GM18951 (cell line): ENCODE measurements around the gene MYOZ2.

Experiments
- POLR2A ChIP-seq: IDR thresholded peaks from 4 replicates; pipeline ENCODE4 v1.6.1; 2011; ENCODE audit warnings: mild to moderate bottlenecking; ENCODE audit not compliant: insufficient read length, insufficient read depth; ENCODE audit errors: extremely low read depth
- in situ Hi-C: fragments of 300-500 bp; cut with MboI; formaldehyde crosslinking; loops from one replicate; pipeline ENCODE4 v1.12.0; 2022; ENCODE audit warnings: low sequenced_read_pairs, mixed read lengths, inconsistent platforms; ENCODE audit not compliant: unreplicated experiment

The MYOZ2 gene

GRCh38 chr4:119110121-119110520, 25.5 kb upstream of the MYOZ2 start:
- in situ Hi-C loops = no loop called here
- no peak for TF ChIP-seq POLR2A

- no peak for TF ChIP-seq POLR2A
- in situ Hi-C loops = no loop called here
Measured at GRCh38 chr4:119111296-119111695, 24.3 kb upstream of the MYOZ2 start.

- no peak for TF ChIP-seq POLR2A
- in situ Hi-C loops = no loop called here
Measured at GRCh38 chr4:119113033-119113655, 22.5 kb upstream of the MYOZ2 start.

- no peak for TF ChIP-seq POLR2A
- in situ Hi-C loops = no loop called here
Measured at GRCh38 chr4:119116021-119116420, 19.6 kb upstream of the MYOZ2 start.

- in situ Hi-C loops = no loop called here
- no peak for TF ChIP-seq POLR2A
Measured at GRCh38 chr4:119116925-119117900, 18.4 kb upstream of the MYOZ2 start.

- TF ChIP-seq POLR2A = no peak
- in situ Hi-C loops = no loop called here
Measured at GRCh38 chr4:119118397-119118796, 17.2 kb upstream of the MYOZ2 start.

- in situ Hi-C loops = no loop called here
- TF ChIP-seq POLR2A = no peak
Measured at GRCh38 chr4:119124352-119124751, 11.3 kb upstream of the MYOZ2 start.

GRCh38 chr4:119125931-119126330, 9.7 kb upstream of the MYOZ2 start:
- in situ Hi-C loops = no loop called here

GRCh38 chr4:119128148-119128547, 7.5 kb upstream of the MYOZ2 start:
- no peak for TF ChIP-seq POLR2A
- in situ Hi-C loops = no loop called here

More at GRCh38 chr4:119125931-119126330, 9.7 kb upstream of the MYOZ2 start:
- no peak for TF ChIP-seq POLR2A

- TF ChIP-seq POLR2A = no peak
Measured at GRCh38 chr4:119130365-119131065, 5.1 kb upstream of the MYOZ2 start.

GRCh38 chr4:119131164-119131563, 4.5 kb upstream of the MYOZ2 start:
- in situ Hi-C loops = no loop called here
- TF ChIP-seq POLR2A = no peak

More at GRCh38 chr4:119130365-119131065, 5.1 kb upstream of the MYOZ2 start:
- in situ Hi-C loops = no loop called here

GRCh38 chr4:119132306-119132705, 3.3 kb upstream of the MYOZ2 start:
- TF ChIP-seq POLR2A = no peak
- in situ Hi-C loops = no loop called here

GRCh38 chr4:119136546-119136945, 914 bp downstream of the MYOZ2 start:
- in situ Hi-C loops = no loop called here
- no peak for TF ChIP-seq POLR2A
